HepG2 (cell line): ENCODE data around the gene LRRC15. TPM values are rescaled to one million over a fixed set of nuclear protein-coding genes. Genes with fewer than 3 reads are reported as not detected.
A peak's percentile ranks its signal among the peaks of the same experiment; 100 is the strongest.

Experiments used
- BCL3 ChIP-seq: sonication (generic); formaldehyde crosslinking; IDR thresholded peaks from 2 replicates; pipeline ENCODE4 v1.5.1; 2020; ENCODE audit warnings: mild to moderate bottlenecking, missing genetic modification reagents, moderate library complexity
- CBX5 ChIP-seq: sonication (generic); formaldehyde crosslinking; IDR thresholded peaks from 2 replicates; pipeline ENCODE4 v1.4.0; 2020; ENCODE audit warnings: missing genetic modification reagents, borderline replicate concordance
- GMEB1 ChIP-seq: sonication (generic); formaldehyde crosslinking; IDR thresholded peaks from 2 replicates; pipeline ENCODE4 v1.5.1; 2020; ENCODE audit warnings: missing genetic modification reagents, mild to moderate bottlenecking, borderline replicate concordance
- HIVEP1 ChIP-seq: sonication (generic); formaldehyde crosslinking; IDR thresholded peaks from 2 replicates; pipeline ENCODE4 v1.4.0; 2020; ENCODE audit warnings: mild to moderate bottlenecking, missing genetic modification reagents
- NR2F2 ChIP-seq: IDR thresholded peaks from 2 replicates; pipeline ENCODE4 v1.6.1; 2012; ENCODE audit warnings: low read depth, inconsistent platforms, borderline replicate concordance
- ONECUT2 ChIP-seq: sonication (generic); formaldehyde crosslinking; IDR thresholded peaks from 2 replicates; pipeline ENCODE4 v1.4.0; 2020; ENCODE audit warnings: missing genetic modification reagents
- ZEB1 ChIP-seq: IDR thresholded peaks from 2 replicates; pipeline ENCODE4 v1.6.1; 2012; ENCODE audit warnings: mild to moderate bottlenecking, low read depth, inconsistent platforms; ENCODE audit not compliant: insufficient replicate concordance
- ZFAT ChIP-seq: sonication (generic); formaldehyde crosslinking; conservative IDR thresholded peaks from 2 replicates; pipeline ENCODE4 v1.8.1; 2023; ENCODE audit warnings: missing genetic modification reagents, inconsistent platforms
- ZNF160 ChIP-seq: sonication (generic); formaldehyde crosslinking; IDR thresholded peaks from 2 replicates; pipeline ENCODE4 v1.8.0; 2022; ENCODE audit warnings: mild to moderate bottlenecking, inconsistent platforms, missing genetic modification reagents
- ZNF451 ChIP-seq: sonication (generic); formaldehyde crosslinking; IDR thresholded peaks from 2 replicates; pipeline ENCODE4 v1.5.0; 2020; ENCODE audit warnings: mild to moderate bottlenecking, missing genetic modification reagents
- ZNF501 ChIP-seq: sonication (generic); formaldehyde crosslinking; IDR thresholded peaks from 2 replicates; pipeline ENCODE4 v1.5.1; 2020; ENCODE audit warnings: mild to moderate bottlenecking, moderate library complexity, missing genetic modification reagents
- ZNF576 ChIP-seq: sonication (generic); formaldehyde crosslinking; IDR thresholded peaks from 2 replicates; pipeline ENCODE4 v1.4.0; 2020; ENCODE audit warnings: mild to moderate bottlenecking, missing genetic modification reagents
- ZNF766 ChIP-seq: sonication (generic); formaldehyde crosslinking; IDR thresholded peaks from 2 replicates; pipeline ENCODE4 v1.5.0; 2020; ENCODE audit warnings: missing genetic modification reagents, borderline replicate concordance
- ZNF850 ChIP-seq: sonication (generic); formaldehyde crosslinking; conservative IDR thresholded peaks from 2 replicates; pipeline ENCODE4 v1.9.0; 2021; ENCODE audit warnings: mild to moderate bottlenecking, missing genetic modification reagents
- polyA plus RNA-seq, 8 experiments: library from polyadenylated mRNA; depleted of rRNA in 3 of 8; stranded (reverse) in 7 of 8; unstranded in 1 of 8; fragments of >200 nt; fragmentation: Illumina TruSeq in 4 of 8; extraction: Trizol in 4 of 8; gene quantifications; 2 replicates each; pipeline versions ENCODE4 v1.2.1 to v1.2.3, GENCODE V29; 2011 to 2016; ENCODE audit warnings: low read depth in 4 of 8, missing spikeins in 1 of 8, mixed read lengths in 1 of 8; ENCODE audit not compliant: insufficient read depth in 1 of 8
- total RNA-seq, 5 experiments: library from RNA; depleted of rRNA; stranded (reverse); fragments of >200 nt; fragmentation: Illumina TruSeq; extraction: Trizol; gene quantifications; 2 replicates each; pipeline ENCODE4 v1.2.3, GENCODE V29; 2016; ENCODE audit warnings: low read depth in 1 of 5
- TF ChIP-seq, protein P1 (sequence below): sonication (generic); formaldehyde crosslinking; IDR thresholded peaks from 2 replicates; pipeline ENCODE4 v1.4.0; 2020; ENCODE audit warnings: missing genetic modification reagents
- TF ChIP-seq, protein P2 (sequence below): sonication (generic); formaldehyde crosslinking; IDR thresholded peaks from 2 replicates; pipeline ENCODE4 v1.5.0; 2020; ENCODE audit warnings: missing genetic modification reagents, mild to moderate bottlenecking, borderline replicate concordance
- TF ChIP-seq, protein P3 (sequence below): fragments of 450-650 bp; IDR thresholded peaks from 2 replicates; pipeline ENCODE4 v1.6.1; 2017
- TF ChIP-seq, protein P4 (sequence below): sonication (generic); formaldehyde crosslinking; IDR thresholded peaks from 2 replicates; pipeline ENCODE4 v1.8.0; 2022; ENCODE audit warnings: missing genetic modification reagents, mild to moderate bottlenecking, inconsistent platforms, borderline replicate concordance

Gene LRRC15
- total and polyA plus RNA-seq, 2 of the 13 experiments (the other 11 are each of a cell fraction or from before 2014, with no cell fraction given) = not detected

DNA sequence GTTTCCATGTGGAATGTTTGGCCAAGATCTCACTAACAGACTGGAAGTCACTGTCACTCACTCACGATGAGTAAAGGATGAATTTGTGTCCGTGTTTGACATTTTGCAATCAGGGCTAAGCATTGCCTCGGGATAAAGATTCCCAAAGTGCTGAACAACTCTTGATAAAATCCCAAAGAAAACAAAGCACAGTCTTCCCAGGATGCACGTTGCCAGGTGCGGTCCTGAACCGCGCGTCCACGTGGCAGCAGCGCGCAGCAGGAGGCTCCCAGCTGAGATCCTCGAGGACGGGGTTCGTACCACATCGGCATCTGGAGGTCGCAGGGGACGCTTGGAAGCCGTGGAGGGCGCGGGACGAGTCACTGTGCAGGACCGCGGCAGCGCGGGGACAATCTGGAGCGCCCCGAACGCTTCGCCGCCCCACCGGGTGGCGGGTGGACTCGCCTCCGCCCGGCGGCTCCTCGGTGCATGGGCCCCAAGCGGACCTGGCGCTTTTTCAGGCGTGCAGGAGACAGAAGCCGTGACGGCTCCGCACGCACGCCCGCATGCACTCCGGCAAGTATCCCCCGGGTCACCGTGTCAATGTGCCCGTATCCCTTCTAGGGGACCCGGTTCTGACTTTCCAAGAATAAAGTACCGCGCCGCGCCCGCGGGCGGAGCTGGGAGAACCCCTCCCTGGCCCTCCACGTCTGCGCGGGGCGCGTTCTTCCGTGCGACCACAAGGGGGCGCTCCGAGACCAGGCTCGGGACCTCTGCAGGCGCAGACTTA lies 36.1 kb downstream of the LRRC15 start (continued):
- peak; percentile 92 for TF ChIP-seq BCL3 (CRISPR knock-in tag)
- TF ChIP-seq ZNF576 (CRISPR knock-in tag) = peak; percentile 83; the same call in 1 of the 2 replicates
- TF ChIP-seq NR2F2 = no peak
- TF ChIP-seq ZFAT = peak; percentile 82
- TF ChIP-seq CBX5 = no peak; the same call in 1 of the 2 replicates
- TF ChIP-seq GMEB1 (CRISPR knock-in tag) = peak; percentile 59; the same call in 1 of the 2 replicates
- TF ChIP-seq ZNF766 = peak; percentile 89; the same call in 1 of the 2 replicates
- TF ChIP-seq ONECUT2 = no peak
- TF ChIP-seq, protein P1, sequence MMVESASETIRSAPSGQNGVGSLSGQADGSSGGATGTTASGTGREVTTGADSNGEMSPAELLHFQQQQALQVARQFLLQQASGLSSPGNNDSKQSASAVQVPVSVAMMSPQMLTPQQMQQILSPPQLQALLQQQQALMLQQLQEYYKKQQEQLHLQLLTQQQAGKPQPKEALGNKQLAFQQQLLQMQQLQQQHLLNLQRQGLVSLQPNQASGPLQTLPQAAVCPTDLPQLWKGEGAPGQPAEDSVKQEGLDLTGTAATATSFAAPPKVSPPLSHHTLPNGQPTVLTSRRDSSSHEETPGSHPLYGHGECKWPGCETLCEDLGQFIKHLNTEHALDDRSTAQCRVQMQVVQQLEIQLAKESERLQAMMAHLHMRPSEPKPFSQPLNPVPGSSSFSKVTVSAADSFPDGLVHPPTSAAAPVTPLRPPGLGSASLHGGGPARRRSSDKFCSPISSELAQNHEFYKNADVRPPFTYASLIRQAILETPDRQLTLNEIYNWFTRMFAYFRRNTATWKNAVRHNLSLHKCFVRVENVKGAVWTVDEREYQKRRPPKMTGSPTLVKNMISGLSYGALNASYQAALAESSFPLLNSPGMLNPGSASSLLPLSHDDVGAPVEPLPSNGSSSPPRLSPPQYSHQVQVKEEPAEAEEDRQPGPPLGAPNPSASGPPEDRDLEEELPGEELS = no peak
- TF ChIP-seq, protein P2, sequence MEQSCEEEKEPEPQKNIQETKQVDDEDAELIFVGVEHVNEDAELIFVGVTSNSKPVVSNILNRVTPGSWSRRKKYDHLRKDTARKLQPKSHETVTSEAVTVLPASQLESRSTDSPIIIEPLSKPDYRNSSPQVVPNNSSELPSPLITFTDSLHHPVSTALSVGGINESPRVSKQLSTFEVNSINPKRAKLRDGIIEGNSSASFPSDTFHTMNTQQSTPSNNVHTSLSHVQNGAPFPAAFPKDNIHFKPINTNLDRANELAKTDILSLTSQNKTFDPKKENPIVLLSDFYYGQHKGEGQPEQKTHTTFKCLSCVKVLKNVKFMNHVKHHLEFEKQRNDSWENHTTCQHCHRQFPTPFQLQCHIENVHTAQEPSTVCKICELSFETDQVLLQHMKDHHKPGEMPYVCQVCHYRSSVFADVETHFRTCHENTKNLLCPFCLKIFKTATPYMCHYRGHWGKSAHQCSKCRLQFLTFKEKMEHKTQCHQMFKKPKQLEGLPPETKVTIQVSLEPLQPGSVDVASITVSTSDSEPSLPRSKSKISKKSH (CRISPR knock-in tag) = peak; percentile 93
- TF ChIP-seq, protein P3, sequence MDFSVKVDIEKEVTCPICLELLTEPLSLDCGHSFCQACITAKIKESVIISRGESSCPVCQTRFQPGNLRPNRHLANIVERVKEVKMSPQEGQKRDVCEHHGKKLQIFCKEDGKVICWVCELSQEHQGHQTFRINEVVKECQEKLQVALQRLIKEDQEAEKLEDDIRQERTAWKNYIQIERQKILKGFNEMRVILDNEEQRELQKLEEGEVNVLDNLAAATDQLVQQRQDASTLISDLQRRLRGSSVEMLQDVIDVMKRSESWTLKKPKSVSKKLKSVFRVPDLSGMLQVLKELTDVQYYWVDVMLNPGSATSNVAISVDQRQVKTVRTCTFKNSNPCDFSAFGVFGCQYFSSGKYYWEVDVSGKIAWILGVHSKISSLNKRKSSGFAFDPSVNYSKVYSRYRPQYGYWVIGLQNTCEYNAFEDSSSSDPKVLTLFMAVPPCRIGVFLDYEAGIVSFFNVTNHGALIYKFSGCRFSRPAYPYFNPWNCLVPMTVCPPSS = no peak
- TF ChIP-seq, protein P4, sequence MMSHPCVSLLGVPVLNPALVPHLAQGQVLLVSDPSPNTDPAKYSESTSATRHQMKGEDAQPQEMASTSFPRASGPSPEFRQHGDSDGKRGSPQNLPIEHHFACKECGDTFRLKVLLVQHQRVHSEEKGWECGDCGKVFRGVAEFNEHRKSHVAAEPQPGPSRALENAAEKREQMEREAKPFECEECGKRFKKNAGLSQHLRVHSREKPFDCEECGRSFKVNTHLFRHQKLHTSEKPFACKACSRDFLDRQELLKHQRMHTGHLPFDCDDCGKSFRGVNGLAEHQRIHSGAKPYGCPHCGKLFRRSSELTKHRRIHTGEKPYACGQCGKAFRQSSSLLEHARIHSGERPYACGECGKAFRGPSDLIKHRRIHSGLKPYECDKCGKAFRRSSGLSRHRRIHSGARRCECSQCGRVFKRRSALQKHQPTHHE = peak; percentile 36; the same call in 1 of the 2 replicates
- no peak; the same call in 1 of the 2 replicates for TF ChIP-seq ZNF160 (CRISPR knock-in tag)
- no peak for TF ChIP-seq ZEB1
- no peak for TF ChIP-seq ZNF850 (CRISPR knock-in tag)
- TF ChIP-seq ZNF451 (CRISPR knock-in tag) = peak; percentile 53
- TF ChIP-seq HIVEP1 (CRISPR knock-in tag) = peak; percentile 93
- peak; percentile 94 for TF ChIP-seq ZNF501
